Measurements from ENCODE around the gene TMEM239.

TMEM239 gene

DNA sequence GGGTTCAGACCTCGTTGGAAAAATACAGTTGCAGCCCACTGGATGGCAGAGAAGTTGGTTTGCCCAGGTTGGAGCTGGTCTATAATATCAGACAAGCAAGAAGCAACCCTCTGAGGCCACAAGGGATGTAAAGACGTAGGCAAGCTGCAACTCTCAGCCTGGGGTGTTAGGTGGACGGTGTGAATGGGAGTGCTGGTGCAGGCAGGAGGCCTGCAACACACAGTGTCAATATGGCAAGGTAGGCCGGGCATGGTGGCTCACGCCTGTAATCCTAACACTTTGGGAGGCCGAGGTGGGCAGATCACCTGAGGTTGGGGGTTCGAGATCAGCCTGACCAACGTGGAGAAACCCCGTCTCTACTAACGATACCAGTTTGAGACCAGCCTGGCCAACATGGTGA is 34.9 kb downstream of the TMEM239 start:
- DNase-seq = no peak

DNA sequence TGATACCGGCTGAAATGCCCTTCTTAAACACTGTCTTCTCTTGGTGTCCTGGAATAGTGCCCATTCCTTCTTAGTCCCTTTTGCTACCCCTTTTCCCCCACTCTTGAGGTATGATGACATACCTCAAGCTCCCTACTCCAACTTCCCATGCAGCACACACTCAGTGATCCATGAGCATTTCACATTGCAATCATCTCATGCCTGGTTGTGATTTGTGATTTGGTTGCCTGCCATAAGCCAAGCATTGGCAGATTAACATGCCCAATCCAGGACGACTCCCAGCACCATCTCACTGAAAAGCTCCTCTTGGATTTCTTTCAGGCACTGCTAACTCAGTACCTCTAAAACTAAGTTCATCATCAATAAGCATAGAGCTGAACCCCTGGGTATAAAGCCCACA is 42.4 kb downstream of the TMEM239 start:
- DNase-seq = no peak

DNA sequence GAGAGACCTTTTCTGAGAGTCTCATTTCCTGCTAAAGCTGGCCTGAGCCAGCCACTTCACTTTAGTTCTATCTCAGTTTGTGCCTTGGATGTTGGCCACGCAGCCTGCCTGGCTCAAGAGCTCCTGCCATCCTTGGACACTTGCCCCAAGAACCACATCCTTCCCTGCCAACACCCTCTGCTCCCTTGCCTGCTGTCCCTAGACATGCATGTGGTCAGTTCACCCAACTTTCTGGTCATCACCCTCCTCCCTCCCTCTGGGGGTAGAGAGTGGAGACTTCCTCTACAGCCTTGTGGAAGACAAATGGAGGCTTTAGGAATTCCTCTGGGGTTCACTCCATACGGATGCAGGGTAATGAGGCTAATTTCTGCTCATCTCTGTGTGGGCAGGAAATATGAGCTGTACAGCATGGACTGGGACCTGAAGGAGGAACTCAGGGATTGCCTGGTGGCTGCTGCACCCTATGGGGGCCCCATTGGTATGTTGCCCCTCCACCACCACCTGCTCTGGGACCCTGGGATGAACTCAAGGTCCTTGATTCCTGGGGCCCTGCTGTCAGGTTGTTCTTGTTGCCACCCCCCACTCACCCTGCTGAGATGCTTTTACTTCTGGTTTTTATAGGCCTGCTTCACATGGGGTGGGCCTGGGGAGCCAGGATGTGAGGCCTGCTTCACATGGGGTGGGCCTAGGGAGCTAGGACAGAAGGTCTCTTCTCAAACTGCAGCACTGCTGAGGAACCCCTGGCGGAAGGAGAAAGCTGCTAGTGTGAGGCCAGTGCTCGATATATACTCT is 43.4 kb downstream of the TMEM239 start:
- no peak for DNase-seq

DNA sequence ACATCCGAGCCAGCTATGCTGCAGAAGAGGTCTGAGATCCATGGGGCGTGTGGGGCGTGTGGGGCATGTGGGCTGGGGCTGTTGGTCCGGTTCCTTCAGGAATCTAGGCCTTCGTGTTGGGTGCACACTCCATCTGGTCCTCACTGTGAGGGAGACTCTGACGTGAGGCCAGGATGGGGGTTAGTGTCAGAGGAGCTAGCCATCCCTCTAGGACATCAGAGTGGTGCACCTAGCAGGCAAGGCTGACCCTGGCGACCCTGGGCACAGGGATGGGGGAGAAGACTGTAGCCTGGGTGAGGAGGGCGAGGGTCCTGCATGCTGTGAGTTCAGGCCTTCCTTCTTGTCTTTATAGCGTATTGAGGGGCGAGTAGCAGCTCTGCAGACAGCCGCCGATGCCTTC is 48.5 kb downstream of the TMEM239 start:
- DNase-seq = no peak

DNA sequence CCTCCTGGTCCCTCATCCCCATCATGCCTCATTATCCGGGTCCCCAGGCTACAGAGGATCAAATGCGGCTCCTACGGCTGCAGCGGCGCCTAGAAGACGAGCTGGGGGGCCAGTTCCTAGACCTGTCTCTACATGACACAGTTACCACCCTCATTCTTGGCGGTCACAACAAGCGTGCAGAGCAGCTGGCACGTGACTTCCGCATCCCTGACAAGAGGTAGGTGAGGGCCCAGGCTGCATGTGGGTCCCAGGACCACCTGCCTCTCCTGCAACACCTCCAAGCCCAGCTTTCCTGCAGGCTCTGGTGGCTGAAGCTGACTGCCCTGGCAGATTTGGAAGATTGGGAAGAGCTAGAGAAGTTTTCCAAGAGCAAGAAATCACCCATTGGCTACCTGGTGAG is 48.9 kb downstream of the TMEM239 start:
- DNase-seq = no peak

DNA sequence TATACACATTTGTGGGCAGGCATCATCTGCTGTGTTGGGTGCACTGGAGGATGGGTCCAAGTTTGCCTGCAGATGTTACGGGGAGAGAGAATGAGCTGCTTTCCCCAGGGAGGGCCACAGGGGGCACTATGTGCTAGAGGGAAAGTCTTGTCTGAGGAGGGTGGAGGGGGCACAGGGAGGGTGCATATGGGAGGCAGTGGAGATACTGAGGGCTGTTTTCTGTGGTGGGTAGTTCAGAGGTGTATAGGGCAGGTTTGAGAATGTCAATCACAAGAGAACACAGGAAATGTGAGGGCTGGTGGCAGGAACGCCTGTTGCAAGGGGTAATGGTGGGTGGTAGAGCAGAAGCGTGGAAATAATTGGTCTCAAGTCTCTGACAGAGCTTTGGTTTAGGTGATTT is 49.5 kb downstream of the TMEM239 start:
- DNase-seq = no peak

DNA sequence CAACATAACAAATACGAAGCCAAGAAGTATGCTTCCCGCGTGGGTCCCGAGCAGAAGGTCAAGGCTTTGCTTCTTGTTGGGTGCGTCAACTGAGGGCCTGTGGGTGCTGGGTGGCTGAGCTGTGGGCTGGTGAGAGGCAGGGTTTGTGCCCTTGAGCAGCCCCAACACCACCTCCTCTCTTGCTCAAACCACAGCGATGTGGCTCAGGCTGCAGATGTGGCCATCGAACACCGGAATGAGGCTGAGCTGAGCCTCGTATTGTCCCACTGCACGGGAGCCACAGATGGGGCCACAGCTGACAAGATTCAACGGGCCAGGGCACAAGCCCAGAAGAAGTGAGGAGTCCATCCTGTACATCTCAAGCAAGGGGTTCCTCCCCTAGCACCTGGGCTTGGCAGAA is 50.1 kb downstream of the TMEM239 start:
- DNase-seq = no peak

DNA sequence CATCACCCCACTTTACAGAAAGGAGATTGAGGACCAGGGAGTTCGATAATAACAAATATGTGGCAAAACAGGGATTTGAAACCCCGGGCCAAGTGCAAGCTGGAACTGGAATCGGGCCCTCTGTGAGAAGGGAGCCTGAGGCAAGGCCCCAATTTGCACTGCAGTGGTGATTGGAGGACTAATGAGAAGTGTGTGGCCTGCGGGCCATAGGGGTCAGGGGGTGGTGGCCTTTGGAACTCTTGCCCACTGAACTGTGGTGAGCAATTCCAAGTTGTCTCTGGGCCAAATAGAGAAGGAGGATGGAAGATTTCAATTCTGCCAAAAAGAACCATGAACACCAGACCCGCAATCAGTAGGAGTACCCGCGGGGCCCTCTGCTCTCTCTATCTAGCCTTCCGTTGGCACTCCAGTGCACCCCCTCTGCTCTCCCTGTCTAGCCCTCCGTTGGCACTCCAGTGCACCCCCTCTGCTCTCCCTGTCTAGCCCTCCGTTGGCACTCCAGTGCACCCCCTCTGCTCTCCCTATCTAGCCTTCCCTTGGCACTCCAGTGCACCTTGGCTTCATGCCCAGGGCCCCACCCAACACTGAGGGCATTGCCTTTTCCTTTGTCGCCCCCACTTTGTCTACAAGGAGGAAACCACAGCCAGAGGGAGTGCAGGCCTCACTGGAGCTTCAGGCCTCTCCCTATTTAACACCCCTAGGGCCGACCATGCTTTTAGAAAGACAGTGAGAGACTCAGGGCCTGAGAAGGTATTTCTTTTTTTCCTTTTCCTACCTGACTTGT is 51.1 kb downstream of the TMEM239 start:
- no peak for DNase-seq

Data from GF-D8 (cell line).